Ishikawa (cell line): ENCODE results near the gene CNEP1R1.
A peak's percentile ranks its signal among the peaks of the same experiment; 100 is the strongest.

ENCODE experiments used
- CEBPB ChIP-seq: IDR thresholded peaks from 2 replicates; pipeline ENCODE4 v1.6.1; 2012
- TF ChIP-seq, protein P1 (sequence below): IDR thresholded peaks from 2 replicates; pipeline ENCODE4 v1.6.1; 2012; ENCODE audit warnings: low read depth, mild to moderate bottlenecking

DNA sequence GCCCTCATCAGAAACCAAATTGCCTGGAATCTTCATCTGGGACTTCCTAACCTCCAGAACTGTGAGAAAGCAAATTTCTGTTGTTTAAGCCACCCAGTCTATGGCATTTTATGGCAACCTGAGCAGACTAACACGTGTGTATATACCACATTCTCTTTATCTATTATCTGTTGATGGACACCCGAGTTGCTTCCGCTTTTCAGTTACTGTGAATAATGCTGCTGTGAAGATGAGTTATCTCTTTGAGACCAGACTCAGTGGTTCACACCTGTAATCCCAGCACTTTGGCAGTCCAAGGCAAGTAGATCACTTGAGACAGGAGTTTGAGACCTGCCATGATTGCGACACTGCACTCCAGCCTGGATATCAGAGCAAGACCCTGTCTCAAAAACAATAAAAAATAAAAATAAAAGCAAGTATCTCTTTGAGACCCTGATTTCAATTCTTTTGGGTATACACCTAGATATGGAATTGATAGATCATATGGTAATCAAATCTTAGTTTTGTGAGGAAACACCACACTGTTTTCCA lies 27.2 kb upstream of the CNEP1R1 start:
- TF ChIP-seq, protein P1, sequence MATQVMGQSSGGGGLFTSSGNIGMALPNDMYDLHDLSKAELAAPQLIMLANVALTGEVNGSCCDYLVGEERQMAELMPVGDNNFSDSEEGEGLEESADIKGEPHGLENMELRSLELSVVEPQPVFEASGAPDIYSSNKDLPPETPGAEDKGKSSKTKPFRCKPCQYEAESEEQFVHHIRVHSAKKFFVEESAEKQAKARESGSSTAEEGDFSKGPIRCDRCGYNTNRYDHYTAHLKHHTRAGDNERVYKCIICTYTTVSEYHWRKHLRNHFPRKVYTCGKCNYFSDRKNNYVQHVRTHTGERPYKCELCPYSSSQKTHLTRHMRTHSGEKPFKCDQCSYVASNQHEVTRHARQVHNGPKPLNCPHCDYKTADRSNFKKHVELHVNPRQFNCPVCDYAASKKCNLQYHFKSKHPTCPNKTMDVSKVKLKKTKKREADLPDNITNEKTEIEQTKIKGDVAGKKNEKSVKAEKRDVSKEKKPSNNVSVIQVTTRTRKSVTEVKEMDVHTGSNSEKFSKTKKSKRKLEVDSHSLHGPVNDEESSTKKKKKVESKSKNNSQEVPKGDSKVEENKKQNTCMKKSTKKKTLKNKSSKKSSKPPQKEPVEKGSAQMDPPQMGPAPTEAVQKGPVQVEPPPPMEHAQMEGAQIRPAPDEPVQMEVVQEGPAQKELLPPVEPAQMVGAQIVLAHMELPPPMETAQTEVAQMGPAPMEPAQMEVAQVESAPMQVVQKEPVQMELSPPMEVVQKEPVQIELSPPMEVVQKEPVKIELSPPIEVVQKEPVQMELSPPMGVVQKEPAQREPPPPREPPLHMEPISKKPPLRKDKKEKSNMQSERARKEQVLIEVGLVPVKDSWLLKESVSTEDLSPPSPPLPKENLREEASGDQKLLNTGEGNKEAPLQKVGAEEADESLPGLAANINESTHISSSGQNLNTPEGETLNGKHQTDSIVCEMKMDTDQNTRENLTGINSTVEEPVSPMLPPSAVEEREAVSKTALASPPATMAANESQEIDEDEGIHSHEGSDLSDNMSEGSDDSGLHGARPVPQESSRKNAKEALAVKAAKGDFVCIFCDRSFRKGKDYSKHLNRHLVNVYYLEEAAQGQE: no peak
- TF ChIP-seq CEBPB: peak; percentile 34; the same call in 1 of the 2 replicates
